Cardiac muscle cell (in vitro differentiated cells and primary cell): ENCODE data around the gene TBC1D30. TPM values are rescaled to one million over a fixed set of nuclear protein-coding genes. Genes with fewer than 3 reads are reported as not detected.
A peak's percentile ranks its signal among the peaks of the same experiment; 100 is the strongest.

Source experiments
- DNase-seq, 2 donors: peaks; one replicate each; pipeline versions ENCODE4 v3.0.0 to v3.0.0-alpha.2; 2010 to 2017; ENCODE audit warnings: low read depth in 1 of 2, low spot score in 1 of 2
- H3K27ac ChIP-seq: fragments of 200-600 bp; sonication (generic); 2 replicates; pipeline ENCODE4 v1.5.1; 2016
- H3K27me3 ChIP-seq: fragments of 200-600 bp; sonication (generic); 2 replicates; pipeline ENCODE4 v1.6.0; 2016; ENCODE audit warnings: control low read depth
- H3K36me3 ChIP-seq: fragments of 200-600 bp; sonication (generic); 2 replicates; pipeline ENCODE4 v1.5.1; 2016; ENCODE audit warnings: control low read depth
- H3K4me1 ChIP-seq: fragments of 200-600 bp; sonication (generic); 2 replicates; pipeline ENCODE4 v1.8.1; 2017; ENCODE audit warnings: low read depth, mild to moderate bottlenecking, mixed run types
- H3K4me3 ChIP-seq: fragments of 200-600 bp; sonication (generic); 2 replicates; pipeline ENCODE4 v1.5.1; 2016; ENCODE audit warnings: mild to moderate bottlenecking
- H3K9me3 ChIP-seq: fragments of 200-600 bp; sonication (generic); 2 replicates; pipeline ENCODE4 v1.5.1; 2017; ENCODE audit warnings: low read depth, mild to moderate bottlenecking, control low read depth
- polyA plus RNA-seq: library from polyadenylated mRNA; unstranded; fragments of >200 nt; fragmentation: Nextera tagmentation; extraction: Ambion mirVana; gene quantifications from 2 replicates; pipeline ENCODE4 v1.2.1, GENCODE V29; 2016
- total RNA-seq: library from RNA; depleted of rRNA; stranded (reverse); fragments of >200 nt; gene quantifications from 2 replicates; pipeline ENCODE4 v1.2.3, GENCODE V29; 2016
- TF ChIP-seq, protein P1 (sequence below): IDR thresholded peaks from 2 replicates; pipeline ENCODE4 v1.5.1; 2012; ENCODE audit warnings: low read depth, mild to moderate bottlenecking, low read length

The TBC1D30 gene
- total and polyA plus RNA-seq, 2 experiments from 2014 or later, result 0.57 to 1.2 TPM

- DNase-seq, result peak in 1 of 2 donors; percentile 34
- Histone ChIP-seq H3K4me3 (no peak overlapping the region), H3K4me1 (peaks cover 13% of the 10 kb centered on the region), H3K9me3 (no peaks in the 10 kb centered on the region), H3K27ac (peak overlapping the region; percentile 12), H3K36me3 (no peaks in the 10 kb centered on the region), H3K27me3 (peaks cover 18% of the 10 kb centered on the region)
- TF ChIP-seq, protein P1, sequence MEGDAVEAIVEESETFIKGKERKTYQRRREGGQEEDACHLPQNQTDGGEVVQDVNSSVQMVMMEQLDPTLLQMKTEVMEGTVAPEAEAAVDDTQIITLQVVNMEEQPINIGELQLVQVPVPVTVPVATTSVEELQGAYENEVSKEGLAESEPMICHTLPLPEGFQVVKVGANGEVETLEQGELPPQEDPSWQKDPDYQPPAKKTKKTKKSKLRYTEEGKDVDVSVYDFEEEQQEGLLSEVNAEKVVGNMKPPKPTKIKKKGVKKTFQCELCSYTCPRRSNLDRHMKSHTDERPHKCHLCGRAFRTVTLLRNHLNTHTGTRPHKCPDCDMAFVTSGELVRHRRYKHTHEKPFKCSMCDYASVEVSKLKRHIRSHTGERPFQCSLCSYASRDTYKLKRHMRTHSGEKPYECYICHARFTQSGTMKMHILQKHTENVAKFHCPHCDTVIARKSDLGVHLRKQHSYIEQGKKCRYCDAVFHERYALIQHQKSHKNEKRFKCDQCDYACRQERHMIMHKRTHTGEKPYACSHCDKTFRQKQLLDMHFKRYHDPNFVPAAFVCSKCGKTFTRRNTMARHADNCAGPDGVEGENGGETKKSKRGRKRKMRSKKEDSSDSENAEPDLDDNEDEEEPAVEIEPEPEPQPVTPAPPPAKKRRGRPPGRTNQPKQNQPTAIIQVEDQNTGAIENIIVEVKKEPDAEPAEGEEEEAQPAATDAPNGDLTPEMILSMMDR, result no peak
Measured at GRCh38 chr12:64819816-64820402, 4.5 kb upstream of the TBC1D30 start.

DNA sequence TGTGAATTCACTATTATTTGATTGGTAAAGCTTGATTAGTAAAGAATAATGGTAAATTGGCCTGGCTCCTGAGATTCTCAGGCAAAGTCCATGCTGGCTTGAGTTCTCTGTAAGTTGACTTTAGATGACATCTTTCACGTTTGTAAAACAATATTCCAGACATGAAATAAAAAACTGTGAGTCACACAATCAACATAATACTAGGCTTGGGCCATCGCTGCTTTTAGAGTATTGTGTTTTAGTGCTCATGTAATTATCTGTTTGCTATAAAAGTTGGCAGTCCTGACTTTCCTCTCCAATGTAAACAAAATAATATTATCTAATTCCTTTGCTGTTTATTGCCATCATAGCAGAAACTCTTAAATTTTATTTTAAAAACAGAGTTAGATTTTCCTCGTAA is 3.9 kb upstream of the TBC1D30 start:
- peaks cover 24% of the 10 kb centered on the region for H3K27me3 ChIP-seq
- no peak overlapping the region for H3K4me3 ChIP-seq
- TF ChIP-seq, protein P1, result no peak
- H3K36me3 ChIP-seq, result no peaks in the 10 kb centered on the region
- DNase-seq, result no peak
- peaks cover 20% of the 10 kb centered on the region for H3K4me1 ChIP-seq
- H3K27ac ChIP-seq, result peak overlapping the region; percentile 12
- H3K9me3 ChIP-seq, result no peaks in the 10 kb centered on the region

DNA sequence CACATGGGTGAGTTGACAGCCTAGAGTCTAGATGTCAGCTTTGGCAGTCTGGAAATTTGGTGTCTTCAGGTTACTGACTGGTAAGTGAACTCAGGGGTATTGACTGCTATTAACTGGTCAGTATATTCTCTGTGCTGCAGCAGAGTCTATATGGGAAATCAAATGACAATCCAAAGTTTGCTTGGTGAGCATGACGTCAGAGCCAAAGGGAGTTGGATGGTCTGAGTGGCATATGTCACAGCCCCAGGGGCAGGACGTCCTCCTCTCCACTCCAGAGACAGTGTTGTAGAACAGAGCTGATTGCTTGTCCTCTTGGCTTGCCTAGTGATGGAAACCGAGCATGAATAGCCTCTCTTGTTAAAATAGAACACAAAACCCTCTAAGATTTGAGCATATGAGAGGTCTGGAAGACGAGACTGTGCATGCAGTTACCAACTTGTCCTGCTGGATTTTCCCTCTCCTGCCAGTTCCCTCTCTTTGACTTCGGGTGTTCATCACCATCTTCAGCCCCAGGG is 3.3 kb upstream of the TBC1D30 start:
- TF ChIP-seq, protein P1, result no peak
- no peak for DNase-seq

GRCh38 chr12:64824130-64824499 is 332 bp upstream of the TBC1D30 start:
- Histone ChIP-seq H3K27ac (no peak overlapping the region), H3K36me3 (no peaks in the 10 kb centered on the region), H3K9me3 (no peaks in the 10 kb centered on the region), H3K4me1 (peaks cover 22% of the 10 kb centered on the region), H3K27me3 (peaks cover 60% of the 10 kb centered on the region), H3K4me3 (peak overlapping the region; percentile 39)
- TF ChIP-seq, protein P1, result no peak
- peak in 1 of 2 donors; percentile 6 for DNase-seq

More for the DNA sequence above, 3.3 kb upstream of the TBC1D30 start:
- Histone ChIP-seq H3K27me3 (peaks cover 30% of the 10 kb centered on the region), H3K4me3 (no peak overlapping the region), H3K9me3 (no peaks in the 10 kb centered on the region), H3K36me3 (no peaks in the 10 kb centered on the region), H3K27ac (no peak overlapping the region), H3K4me1 (peaks cover 22% of the 10 kb centered on the region)

GRCh38 chr12:64825143-64826021 is 935 bp downstream of the TBC1D30 start:
- H3K27me3 ChIP-seq, result peaks cover 69% of the 10 kb centered on the region
- DNase-seq, result no peak

More at GRCh38 chr12:64825143-64826021, 935 bp downstream of the TBC1D30 start:
- no peaks in the 10 kb centered on the region for H3K9me3 ChIP-seq
- no peak overlapping the region for H3K27ac ChIP-seq
- H3K4me3 ChIP-seq, result peak overlapping the region; percentile 39
- TF ChIP-seq, protein P1, result no peak
- H3K36me3 ChIP-seq, result no peaks in the 10 kb centered on the region
- H3K4me1 ChIP-seq, result peaks cover 14% of the 10 kb centered on the region
